HG03342 (cell line): Measurements from ENCODE around the gene IGSF3.

Experiments used
- ATAC-seq: cut with Tn5 transposase; IDR thresholded peaks from one replicate; pipeline ENCODE4 v1.9.1; 2021; ENCODE audit warnings: mild to moderate bottlenecking, moderate library complexity; ENCODE audit not compliant: unreplicated experiment

IGSF3 gene

DNA sequence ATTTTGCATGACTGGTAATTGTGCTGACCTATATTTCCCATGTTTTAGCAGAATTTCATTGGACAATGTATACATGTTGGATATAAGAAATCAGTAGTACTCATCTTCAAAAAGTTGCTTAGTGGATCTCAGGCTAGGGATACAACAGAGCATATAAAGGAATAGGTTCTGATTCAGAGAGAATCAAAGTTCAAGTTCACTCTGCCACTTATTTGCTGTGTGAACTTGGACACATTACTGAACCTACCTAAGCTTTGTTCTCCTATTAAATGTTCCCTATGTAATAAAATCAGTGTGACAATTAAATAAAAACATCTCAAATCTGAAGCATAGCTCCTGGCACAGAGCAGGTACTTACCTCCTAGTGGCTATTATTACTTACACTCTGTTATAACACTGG, 106.0 kb downstream of the IGSF3 start:
- no peak for ATAC-seq

DNA sequence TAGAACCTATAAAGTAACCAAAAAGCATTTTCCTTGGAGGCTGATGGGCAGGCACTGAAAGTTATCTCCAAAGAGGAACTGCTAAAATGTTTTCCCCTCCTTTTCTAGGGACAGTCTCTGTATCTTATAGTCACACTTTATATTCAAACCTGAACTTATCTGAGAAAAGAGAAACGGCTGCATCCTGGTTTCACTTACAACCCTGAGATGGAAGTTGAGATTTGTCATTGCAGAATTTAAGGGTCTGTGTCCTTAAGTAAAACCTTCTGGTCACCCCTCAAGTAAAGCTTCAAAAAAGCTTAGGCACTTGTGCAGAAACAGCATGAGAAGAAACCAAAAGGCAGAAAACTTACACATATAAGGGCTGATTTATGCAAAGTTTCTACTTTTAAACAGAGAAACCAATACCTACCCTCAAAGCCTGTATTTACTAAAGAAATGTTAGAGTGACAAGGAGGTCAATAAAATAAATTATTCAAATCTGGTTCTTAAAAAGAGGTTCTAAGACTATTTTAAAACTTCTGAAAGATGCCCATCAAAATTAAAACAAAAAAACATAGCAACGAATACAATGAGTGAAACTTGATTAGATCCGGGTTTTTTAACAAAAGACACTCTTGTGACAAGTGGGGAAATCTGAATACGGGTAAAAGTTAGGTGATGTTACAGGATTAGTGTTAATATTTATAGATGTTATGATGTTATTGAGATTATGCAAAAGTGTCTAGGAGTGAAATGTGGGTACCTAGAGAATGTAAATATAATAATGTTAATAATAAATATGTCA, 106.6 kb downstream of the IGSF3 start:
- no peak for ATAC-seq

DNA sequence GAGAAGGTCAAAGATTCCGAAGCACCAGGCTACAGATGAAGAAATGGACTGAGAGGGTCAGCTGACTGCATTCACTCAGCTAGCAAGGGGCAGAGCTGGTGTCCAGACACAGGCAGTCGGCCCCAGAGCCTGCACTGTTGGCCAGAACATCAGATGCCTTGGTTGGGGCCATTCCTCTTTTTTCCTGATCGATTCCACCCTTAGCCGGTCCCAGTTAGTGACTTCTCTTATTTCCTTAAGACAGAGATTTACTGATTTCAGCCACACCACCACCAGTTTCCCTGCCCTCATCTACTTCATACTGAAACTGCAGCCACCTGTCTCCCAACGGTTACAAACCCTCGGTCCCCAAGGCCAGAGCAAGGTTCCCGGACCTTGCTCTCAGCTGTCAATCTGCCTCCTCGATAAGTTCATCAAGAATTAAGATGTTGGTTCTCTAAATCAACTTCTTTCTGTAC, 108.2 kb downstream of the IGSF3 start:
- peak; percentile 35 for ATAC-seq

DNA sequence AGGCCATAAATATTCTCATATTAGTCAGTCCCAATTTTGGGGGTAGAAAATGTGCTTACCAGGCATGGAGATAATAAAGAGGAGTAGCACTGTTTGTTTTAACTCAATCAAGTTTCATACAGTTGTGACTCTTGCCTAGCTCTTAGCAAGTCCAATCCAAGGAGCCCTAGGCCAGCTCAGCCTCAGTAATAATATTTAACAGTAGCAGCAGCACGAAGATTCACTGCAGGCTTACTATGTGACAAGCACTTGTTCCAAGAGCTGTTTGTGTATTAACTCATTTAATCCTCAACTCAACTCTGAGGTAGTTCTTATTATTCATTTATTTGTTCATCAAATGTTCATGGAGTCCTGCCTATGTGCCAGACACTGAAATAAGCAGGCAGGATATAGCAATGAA, 109.0 kb downstream of the IGSF3 start:
- no peak for ATAC-seq

DNA sequence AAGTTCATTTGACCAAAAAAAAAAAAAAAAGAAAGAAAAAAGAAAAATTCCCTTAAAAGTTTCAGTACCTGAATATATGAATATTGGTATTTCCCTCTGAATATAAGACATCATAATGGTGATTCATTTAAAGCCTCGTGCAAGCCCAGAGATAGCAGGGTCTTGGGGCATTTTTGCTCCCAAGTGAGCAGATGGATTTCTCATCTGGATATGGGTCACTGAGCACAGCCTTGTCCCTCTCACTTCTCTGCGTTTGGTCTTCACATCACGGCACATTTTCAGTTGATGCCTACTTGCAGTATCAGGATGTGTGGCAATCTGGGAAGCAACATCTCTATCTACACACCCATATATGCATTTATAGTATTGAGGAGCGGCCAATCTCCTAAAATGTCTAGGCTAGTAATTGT, 109.4 kb downstream of the IGSF3 start:
- no peak for ATAC-seq

DNA sequence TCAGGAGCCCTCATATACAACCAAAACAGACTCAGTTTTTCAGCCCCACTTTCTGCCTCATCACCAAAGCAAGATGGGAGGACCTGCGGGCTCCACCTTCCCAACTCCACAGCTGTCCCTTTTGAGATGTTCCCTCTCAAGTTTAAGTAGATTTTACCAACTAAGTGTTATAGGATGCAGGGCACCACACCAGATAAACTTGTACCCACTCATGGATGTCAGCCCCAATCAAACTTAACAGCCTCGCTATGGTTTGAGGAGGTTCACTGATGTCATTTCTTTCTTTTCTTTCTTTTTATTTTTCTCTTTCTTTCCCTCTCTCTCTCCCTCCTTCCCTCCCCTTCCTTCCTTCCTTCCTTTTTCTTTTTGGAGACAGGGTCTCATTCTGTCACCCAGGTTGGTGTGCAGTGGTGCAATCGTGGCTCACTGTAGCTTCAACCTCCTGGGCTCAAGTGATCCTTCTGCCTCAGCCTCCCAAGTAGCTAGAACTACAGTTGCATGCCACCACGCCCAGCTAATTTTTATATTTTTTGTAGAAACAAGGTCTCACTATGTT, 110.1 kb downstream of the IGSF3 start:
- no peak for ATAC-seq

DNA sequence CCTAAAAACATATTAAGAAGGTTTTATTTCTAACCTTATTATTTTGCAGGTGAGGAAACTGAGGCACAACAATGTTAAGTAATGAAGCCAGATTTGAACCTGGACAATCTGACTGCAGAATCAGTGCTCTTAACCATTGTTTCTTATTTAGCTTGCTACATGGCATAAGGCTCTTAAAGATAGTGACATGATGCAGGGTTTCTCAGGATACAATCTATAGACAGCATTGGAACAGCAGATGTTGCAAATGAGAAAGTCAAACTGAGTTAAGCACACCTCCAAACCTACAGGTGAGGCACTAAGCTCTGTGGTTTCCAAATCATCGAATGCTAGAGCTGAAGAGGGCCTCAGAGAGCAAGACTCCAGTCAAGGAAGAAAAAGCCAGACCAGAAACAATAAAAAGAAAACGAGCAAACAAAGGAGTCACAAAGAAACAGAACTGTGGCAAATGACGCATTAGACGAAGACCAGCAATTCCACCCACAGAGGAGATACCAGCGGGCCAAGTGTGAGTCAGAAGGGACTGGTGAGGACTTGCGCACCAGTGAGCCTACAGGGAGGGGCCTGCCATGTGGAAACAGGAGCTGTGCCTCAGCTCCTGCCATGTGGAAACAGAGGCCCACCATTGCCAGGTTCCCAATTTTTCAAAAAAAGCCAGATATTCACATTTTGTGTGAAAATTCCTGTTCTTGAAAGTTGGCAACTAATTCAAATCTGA, 111.1 kb downstream of the IGSF3 start:
- peak; percentile 60 for ATAC-seq

DNA sequence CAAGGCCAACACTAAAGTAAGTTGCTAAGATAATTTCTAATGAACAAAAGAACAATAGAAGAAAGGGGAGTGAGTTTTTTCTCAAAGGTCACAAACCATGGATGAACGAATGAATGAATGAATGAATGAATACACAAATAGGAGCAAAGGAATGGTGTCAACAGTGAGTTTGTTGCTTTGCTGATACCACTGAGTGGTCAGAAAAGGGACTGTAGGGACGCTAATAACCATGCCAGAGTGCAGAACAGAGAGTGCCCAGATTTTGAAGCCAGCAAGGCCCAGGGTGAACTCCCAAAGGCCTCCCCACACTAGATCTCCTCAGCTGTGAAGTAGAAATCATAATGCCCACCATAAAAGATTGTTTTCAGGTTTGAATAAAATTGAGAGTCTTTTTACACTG, 112.6 kb downstream of the IGSF3 start:
- ATAC-seq: no peak

DNA sequence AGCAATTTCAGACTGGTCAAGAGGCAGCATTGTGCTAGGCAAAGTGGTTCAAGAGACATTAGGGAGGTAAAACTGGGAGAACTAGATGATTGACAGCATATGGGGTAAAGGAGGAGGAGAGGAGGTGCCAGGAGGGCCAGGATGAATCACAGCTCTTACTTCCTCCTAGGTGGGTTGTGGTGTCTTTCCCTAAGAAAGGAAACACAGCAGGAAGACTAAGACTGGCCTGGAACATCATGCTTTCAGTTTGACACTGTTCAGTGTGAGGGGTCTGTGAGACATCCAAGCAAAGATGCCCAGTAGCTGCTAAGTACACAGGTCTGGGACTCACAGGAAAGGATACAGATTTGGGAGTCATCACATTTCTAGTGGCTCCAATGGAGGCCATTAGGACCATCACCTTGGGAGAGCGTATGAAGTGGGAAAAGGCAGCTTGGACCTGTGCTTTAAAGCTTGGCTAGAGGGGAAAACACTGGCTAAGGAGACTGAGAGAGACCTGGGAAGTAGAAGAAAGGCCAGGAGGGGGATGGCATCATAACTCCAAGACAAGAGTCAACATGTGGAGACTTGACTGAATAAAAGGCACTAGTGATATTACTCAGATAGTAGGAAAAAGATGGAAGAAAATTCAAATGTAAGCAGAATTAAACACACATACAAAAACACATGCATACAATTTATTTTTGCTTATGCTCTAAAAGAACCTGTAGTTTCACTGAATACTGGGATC, 114.0 kb downstream of the IGSF3 start:
- ATAC-seq: no peak

DNA sequence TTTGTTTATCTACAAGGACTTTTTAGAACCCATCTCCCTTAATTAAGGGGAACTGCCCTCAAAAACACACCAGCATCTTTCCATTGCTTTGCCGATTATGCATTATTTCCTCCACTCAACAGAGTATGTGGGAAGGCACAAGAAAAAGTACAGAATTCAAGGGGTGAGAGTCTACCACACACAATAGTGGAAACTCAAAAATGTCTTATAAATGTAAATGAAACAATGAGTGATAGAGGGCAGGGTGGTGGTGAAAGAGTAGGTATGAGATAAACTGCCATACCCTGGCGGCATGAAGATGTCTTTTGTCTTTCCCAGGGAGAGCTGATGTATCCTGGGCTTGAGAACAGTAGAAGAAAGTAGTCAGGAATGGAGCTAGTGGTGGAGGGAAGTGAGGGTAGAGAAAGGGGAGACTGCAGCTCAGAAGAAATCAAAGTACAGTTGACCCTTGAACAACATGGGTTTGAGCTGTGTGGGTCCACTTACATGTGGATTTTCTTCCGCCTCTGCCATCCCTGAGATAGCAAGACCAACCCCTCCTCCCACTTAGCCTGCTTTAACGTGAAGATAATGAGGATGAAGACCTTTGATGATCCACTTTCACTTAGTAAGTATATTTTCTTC, 121.1 kb downstream of the IGSF3 start:
- no peak for ATAC-seq

DNA sequence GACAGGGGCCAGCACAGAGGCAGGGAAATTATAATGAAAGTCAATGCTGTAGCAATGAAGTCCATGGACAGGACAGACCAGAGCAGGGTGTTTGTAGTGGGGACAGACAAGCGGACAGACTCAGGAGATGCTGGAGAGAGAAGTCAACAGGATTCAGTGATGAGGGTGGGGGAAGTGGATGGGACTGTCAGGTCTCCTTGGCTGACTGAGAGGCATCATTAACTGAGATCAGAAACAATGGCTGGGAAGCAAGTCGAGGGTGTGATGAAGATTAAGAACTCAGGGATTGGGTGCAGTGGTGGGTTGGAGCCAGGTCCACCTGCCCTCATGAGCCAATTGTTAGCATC, 122.2 kb downstream of the IGSF3 start:
- ATAC-seq: peak; percentile 13

DNA sequence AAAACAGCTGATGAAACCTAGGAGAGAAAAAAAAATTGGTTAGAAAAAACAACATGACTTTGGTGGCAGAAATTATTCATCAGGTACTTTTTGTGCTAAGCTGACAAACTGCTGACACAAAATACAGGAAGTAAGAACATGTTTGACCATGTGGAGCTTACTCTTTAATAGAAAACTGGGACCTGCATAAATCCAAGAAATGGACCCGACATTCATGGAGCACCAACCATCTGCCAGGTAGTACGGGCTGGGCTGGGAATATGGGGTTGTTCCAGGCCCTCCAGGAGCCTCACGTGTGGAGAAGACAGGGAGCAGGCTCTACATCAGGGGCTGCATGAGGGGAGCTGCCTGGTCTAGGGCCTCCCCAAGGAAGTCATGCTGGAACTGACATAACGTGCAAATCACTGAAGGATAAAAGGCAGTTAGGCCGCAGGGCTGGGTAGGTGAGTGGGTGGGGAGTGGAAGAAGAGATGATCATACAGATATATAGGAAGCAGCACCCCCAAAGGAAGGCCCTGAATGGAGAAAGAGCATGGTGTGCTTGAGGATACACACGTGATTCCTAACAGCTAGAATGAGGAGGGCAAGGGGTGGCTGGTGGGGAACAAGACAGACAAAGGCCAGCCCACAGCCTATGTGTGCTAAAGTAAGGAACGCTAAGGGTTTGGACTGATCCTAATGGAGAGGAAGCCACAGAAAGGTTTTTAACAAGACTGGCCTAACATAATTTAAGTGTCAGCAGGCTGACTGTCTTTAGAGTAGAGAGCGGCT, 122.8 kb downstream of the IGSF3 start:
- peak; percentile 44 for ATAC-seq

DNA sequence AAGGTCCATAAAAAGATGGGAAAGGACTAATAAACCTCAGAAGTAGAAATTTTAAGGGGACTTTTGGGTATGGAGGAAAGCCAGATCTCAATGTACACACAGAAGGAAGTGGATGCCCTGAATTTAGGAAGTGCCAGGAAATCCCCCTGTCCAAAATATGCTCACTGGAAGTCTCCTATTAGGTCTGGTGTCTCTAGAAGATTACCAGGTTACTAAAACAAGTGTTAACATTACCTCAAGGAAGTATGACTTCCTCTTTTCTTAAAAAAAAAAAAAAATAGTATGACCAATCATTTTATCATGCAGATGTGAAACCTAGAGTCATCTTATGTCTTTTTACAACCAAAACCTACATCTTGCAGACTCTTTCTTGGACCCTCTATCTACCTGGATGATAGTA, 127.4 kb downstream of the IGSF3 start:
- ATAC-seq: peak; percentile 55

DNA sequence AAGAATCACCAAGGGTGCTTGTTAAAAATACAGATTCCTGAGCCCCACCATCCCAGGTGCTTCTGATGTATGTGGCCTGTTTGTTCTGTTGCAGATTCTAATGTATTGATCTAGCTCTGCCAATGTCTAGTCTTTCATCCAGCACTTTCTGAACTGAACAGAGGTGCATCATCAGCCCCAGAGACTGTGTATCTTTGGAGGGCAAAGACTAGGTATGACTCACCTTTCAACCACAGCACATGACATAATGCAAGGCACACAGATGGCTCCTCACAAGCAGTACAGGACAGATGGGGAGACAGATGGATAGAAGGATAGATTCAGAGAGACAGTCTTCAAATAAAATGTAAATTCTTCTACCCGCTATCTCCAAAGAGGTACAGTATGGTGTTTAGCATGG, 129.0 kb downstream of the IGSF3 start:
- peak; percentile 76 for ATAC-seq

DNA sequence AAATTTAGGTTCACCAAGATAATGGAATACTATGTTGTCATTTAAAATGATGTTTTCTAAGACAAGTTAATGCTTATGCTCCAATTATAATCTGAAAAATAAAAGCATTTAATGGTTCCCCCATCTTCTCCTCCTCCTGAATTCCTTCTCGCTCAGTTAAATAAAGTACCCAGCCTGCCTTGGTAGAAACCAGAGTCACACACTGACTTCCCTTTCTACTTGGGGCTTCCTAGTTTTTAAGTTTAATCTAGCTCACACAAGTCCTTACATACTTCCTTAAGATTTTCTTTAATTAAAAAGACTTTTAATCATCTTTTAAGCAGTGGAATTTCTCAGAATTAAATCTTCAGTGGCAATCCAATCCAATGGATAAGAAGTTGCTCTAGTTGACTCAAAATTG, 129.6 kb downstream of the IGSF3 start:
- ATAC-seq: no peak

DNA sequence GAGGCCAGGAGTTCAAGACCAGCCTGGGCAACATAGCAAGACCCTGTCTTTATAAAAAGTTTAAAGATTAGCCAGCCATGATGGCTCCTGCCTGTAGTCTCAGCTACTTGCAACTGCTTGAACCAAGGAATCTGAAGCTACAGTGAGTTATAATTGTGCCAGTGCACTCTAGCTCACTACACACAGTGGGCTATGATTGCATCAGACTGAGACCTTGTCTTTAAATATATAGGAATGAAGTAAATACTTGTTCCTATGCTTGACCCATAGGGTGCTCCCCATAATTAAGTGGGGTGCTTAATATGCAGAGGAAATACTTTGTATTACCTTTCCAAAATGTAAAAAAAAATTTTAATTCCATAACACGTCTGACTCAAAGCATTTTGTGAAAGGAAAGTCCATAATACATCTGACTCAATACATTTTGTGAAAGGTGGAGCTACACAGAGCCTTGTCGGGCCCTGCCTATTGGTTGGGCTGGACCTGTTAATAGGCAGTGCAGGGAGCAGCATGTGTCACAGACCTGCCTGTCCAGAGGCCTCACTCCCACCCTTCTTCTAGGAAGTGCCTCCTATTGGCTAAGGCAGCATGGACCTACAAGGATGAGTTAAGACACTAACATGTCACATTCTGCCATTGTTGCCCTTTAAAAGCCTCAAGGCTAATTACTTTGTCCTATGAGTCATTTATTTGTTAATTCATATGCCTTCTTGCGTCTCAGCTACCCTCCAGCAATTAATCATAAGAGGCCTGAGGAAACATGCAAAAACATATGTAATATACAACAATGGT, 130.3 kb downstream of the IGSF3 start:
- no peak for ATAC-seq

DNA sequence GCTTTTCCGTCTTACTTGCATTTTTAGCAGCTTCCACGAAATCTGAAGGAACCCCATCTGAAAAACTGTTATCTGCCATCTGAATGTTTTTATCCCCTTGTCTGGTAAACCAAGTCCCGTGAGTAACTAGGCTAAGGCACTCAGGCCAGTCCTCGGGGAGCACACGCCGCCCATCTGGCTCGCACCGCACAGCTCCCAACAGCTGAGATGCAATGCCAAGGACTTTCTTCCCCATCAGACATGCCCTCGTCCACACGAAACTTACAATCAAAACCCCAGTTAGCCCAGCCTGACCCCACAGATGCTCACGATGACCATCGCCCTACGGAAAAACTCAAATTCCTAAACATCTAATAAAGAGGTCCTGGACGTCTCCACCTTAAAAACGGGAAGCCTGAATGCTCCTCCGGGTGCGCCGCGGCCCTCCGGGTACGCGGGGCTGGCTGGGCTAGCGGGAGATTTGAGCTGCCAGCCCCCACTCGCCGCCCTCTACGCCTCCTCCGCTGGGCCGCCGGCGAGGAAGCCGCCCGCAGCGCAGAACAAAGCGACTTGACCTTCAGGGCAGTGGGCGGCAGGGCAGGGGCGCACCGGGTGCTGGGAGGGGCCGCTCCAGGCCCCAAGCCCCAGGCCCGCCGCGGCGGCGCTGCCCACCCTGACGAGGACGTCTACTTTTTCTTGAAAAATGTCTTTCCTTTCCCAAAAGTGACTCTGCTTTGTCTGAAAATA, 133.4 kb downstream of the IGSF3 start:
- no peak for ATAC-seq

DNA sequence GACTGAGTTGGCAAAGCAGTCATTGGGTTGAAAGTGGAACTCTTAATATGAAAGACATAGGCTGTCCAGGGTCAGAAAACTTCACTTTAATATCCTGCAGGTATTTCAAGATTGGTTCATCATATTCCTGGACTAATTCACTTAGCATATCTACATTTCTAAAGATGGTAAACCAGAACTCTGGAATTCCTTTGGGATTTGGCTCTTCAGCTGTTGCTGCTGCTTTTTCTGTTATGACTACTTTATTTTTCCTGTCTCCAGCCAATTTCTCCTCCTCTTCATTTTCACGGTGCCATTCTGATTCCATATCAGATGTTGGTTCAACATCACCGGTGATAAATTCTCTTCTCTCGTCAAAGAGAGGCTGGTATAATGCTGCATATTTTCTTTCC, 134.1 kb downstream of the IGSF3 start:
- ATAC-seq: no peak
